GM12878 (cell line): ENCODE data around the gene PITPNC1. TPM values are rescaled to one million over a fixed set of nuclear protein-coding genes. Genes with fewer than 3 reads are reported as not detected.

Source experiments
- ATAC-seq: fragments of 200-7000 bp; cut with Tn5 transposase; 3 replicates; pipeline ENCODE4 v1.9.1; 2020; ENCODE audit warnings: mild to moderate bottlenecking, moderate library complexity
- BruUV-seq: library from RNA; stranded (reverse); fragments of 400-500 nt; replicated peaks from 2 replicates; lab custom pipeline; 2021; lab: Mats Ljungman, UMichigan
- CTCF ChIA-PET: fragments of 300-600 bp; sonication (Branson Sonifier 250); formaldehyde crosslinking; extraction: SDS; loops from one replicate; lab custom pipeline; 2021; ENCODE audit warnings: inconsistent platforms; lab: Yijun Ruan, JAX
- POLR2A ChIA-PET: fragments of 350-600 bp; formaldehyde crosslinking; extraction: SDS; loops from one replicate; lab custom pipeline; 2021; ENCODE audit warnings: inconsistent platforms; lab: Charles Lee
- RAD21 ChIA-PET: fragments of 300-600 bp; sonication (Branson Sonifier 250); formaldehyde crosslinking; loops from one replicate; lab custom pipeline; 2023; ENCODE audit warnings: antibody characterized with exemption; ENCODE audit not compliant: unreplicated experiment; lab: Charles Lee
- SMC1A ChIA-PET: fragments of 300-600 bp; sonication (Branson Sonifier 250); formaldehyde crosslinking; loops from one replicate; lab custom pipeline; 2023; ENCODE audit not compliant: unreplicated experiment, uncharacterized antibody; lab: Charles Lee
- DNase-seq: peaks from one replicate; pipeline ENCODE4 v3.0.0-alpha.2; 2011; ENCODE audit warnings: low read depth, low spot score
- FAIRE-seq: peaks from 3 replicates; lab custom pipeline; 2011; peaks lifted over from hg19 to GRCh38; lab: Jason Lieb, UNC
- H2AFZ ChIP-seq: 2 replicates; pipeline ENCODE4 v1.6.0; 2011; ENCODE audit warnings: low read depth, low read length, control low read depth; ENCODE audit not compliant: control insufficient read depth
- H3K27ac ChIP-seq: 2 replicates; pipeline ENCODE4 v1.5.1; 2011; ENCODE audit warnings: control low read depth; ENCODE audit not compliant: control insufficient read depth, insufficient read depth
- H3K27me3 ChIP-seq, 2 experiments: replicated peaks in 1 of 2; 2 replicates each; pipeline versions ENCODE4 v1.6.0 to v1.6.1; 2011; ENCODE audit warnings: low read length in 1 of 2; ENCODE audit not compliant: control insufficient read depth in 2 of 2, insufficient read depth in 2 of 2
- H3K36me3 ChIP-seq, 2 experiments: 2 replicates each; pipeline ENCODE4 v1.5.1; 2011; ENCODE audit warnings: low read length in 1 of 2; ENCODE audit not compliant: control insufficient read depth in 2 of 2, insufficient read depth in 2 of 2
- H3K4me1 ChIP-seq: 2 replicates; pipeline ENCODE4 v1.6.1; 2011; ENCODE audit warnings: mild to moderate bottlenecking, low read length, moderate library complexity, mixed read lengths; ENCODE audit not compliant: control insufficient read depth, insufficient read depth
- H3K4me2 ChIP-seq: 2 replicates; pipeline ENCODE4 v1.6.0; 2011; ENCODE audit warnings: control low read depth; ENCODE audit not compliant: control insufficient read depth, insufficient read depth
- H3K4me3 ChIP-seq: fragments of 200-600 bp; sonication (generic); 2 replicates; pipeline ENCODE4 v1.5.1; 2016
- H3K79me2 ChIP-seq: 2 replicates; pipeline ENCODE4 v1.6.0; 2011; ENCODE audit warnings: low read length; ENCODE audit not compliant: control insufficient read depth, insufficient read depth
- H3K9ac ChIP-seq: 2 replicates; pipeline ENCODE4 v1.8.0; 2011; ENCODE audit warnings: low read length, control low read depth, mixed read lengths; ENCODE audit not compliant: control insufficient read depth, insufficient read depth
- H3K9me3 ChIP-seq: replicated peaks from 3 replicates; pipeline ENCODE4 v1.5.1; 2011; ENCODE audit warnings: mild to moderate bottlenecking, low read length; ENCODE audit not compliant: control insufficient read depth, insufficient read depth
- H4K20me1 ChIP-seq: 2 replicates; pipeline ENCODE4 v1.6.0; 2011; ENCODE audit not compliant: control insufficient read depth, insufficient read depth
- CUX1 ChIP-seq: IDR thresholded peaks from 2 replicates; pipeline ENCODE4 v1.6.1; 2012; ENCODE audit warnings: improper control_type of control experiment, low read depth, low read length; ENCODE audit not compliant: insufficient replicate concordance
- EED ChIP-seq: sonication (generic); IDR thresholded peaks from 2 replicates; pipeline ENCODE4 v1.6.1; 2016; ENCODE audit warnings: antibody characterized with exemption, low read depth
- ESRRA ChIP-seq: IDR thresholded peaks from 2 replicates; pipeline ENCODE4 v1.6.1; 2012; ENCODE audit warnings: mild to moderate bottlenecking, low read length, improper control_type of control experiment
- HSF1 ChIP-seq: fragments of 150-350 bp; IDR thresholded peaks from 2 replicates; pipeline ENCODE4 v1.6.1; 2014; ENCODE audit warnings: mild to moderate bottlenecking, low read depth, low read length
- IKZF2 ChIP-seq, 2 experiments: fragments of 450-650 bp; IDR thresholded peaks; 2 replicates each; pipeline ENCODE4 v1.6.1; 2017; ENCODE audit warnings: mild to moderate bottlenecking in 2 of 2, moderate library complexity in 2 of 2
- LARP7 ChIP-seq: fragments of 450-650 bp; IDR thresholded peaks from 2 replicates; pipeline ENCODE4 v1.6.1; 2017; ENCODE audit warnings: mild to moderate bottlenecking
- MEF2A ChIP-seq: IDR thresholded peaks from 2 replicates; pipeline ENCODE4 v1.6.1; 2011; ENCODE audit warnings: low read depth, mild to moderate bottlenecking, low read length, moderate library complexity; ENCODE audit not compliant: insufficient read depth
- NFIC ChIP-seq: IDR thresholded peaks from 2 replicates; pipeline ENCODE4 v1.6.1; 2012; ENCODE audit warnings: low read depth, mild to moderate bottlenecking, inconsistent platforms, low read length, moderate library complexity
- NRF1 ChIP-seq: conservative IDR thresholded peaks from 2 replicates; pipeline ENCODE4 v1.6.1; 2011; ENCODE audit warnings: mild to moderate bottlenecking, low read depth, low read length, improper control_type of control experiment
- SMARCA5 ChIP-seq: fragments of 450-650 bp; IDR thresholded peaks from 2 replicates; pipeline ENCODE4 v1.6.1; 2017; ENCODE audit warnings: mild to moderate bottlenecking
- SUPT20H ChIP-seq: IDR thresholded peaks from 2 replicates; pipeline ENCODE4 v1.6.1; 2011; ENCODE audit warnings: low read depth, mild to moderate bottlenecking, low read length, moderate library complexity, borderline replicate concordance; ENCODE audit not compliant: control insufficient read depth
- YY1 ChIP-seq: IDR thresholded peaks from 2 replicates; pipeline ENCODE4 v1.6.1; 2011; ENCODE audit warnings: low read depth, mild to moderate bottlenecking, low read length
- WGBS: methylation state at CpG from one replicate; pipeline ENCODE4 v1.1.6; 2016; ENCODE audit warnings: low lambda C conversion rate; ENCODE audit not compliant: insufficient replicate concordance, insufficient coverage; ENCODE audit errors: missing lambda C conversion rate; 5-methylcytosine and 5-hydroxymethylcytosine counted together
- in situ Hi-C: fragments of 300-500 bp; cut with MboI; formaldehyde crosslinking; loops from 9 replicates; pipeline ENCODE4 v1.14.3; 2018; ENCODE audit warnings: mixed read lengths
- intact Hi-C: fragments of 100-400 bp; cut with micrococcal nuclease; formaldehyde crosslinking; loops from one replicate; pipeline ENCODE4 v1.14.2; 2022; ENCODE audit not compliant: unreplicated experiment
- polyA plus RNA-seq, 11 experiments: library from polyadenylated mRNA; depleted of rRNA in 4 of 11; unstranded in 6 of 11; stranded (reverse) in 5 of 11; fragments of >200 nt; fragmentation: Nextera tagmentation in 4 of 11; fragmentation: Illumina TruSeq in 1 of 11; extraction: Ambion mirVana in 4 of 11; extraction: Trizol in 1 of 11; gene quantifications; 1 replicate in 1 of 11; 2 replicates in 10 of 11; pipeline versions ENCODE4 v1.2.1 to v1.2.3, GENCODE V29; 2011 to 2016; ENCODE audit warnings: inconsistent platforms in 2 of 11, missing spikeins in 2 of 11, low read depth in 1 of 11
- total RNA-seq, 4 experiments: library from RNA; depleted of rRNA in 3 of 4; stranded (reverse); fragments of >200 nt in 3 of 4; fragmentation: Illumina TruSeq in 1 of 4; extraction: Trizol in 1 of 4; gene quantifications; 2 replicates each; pipeline versions ENCODE4 v1.2.1 to v1.2.3, GENCODE V29; 2013 to 2021
- TF ChIP-seq, protein P1 (sequence below): fragments of 450-650 bp; IDR thresholded peaks from 2 replicates; pipeline ENCODE4 v1.6.1; 2016; ENCODE audit warnings: mild to moderate bottlenecking

The PITPNC1 gene
- total and polyA plus RNA-seq, 10 of the 15 experiments (the other 5 are each of a cell fraction or from before 2014, with no cell fraction given): 12.2 to 62.4 (median 47.3) TPM

DNA sequence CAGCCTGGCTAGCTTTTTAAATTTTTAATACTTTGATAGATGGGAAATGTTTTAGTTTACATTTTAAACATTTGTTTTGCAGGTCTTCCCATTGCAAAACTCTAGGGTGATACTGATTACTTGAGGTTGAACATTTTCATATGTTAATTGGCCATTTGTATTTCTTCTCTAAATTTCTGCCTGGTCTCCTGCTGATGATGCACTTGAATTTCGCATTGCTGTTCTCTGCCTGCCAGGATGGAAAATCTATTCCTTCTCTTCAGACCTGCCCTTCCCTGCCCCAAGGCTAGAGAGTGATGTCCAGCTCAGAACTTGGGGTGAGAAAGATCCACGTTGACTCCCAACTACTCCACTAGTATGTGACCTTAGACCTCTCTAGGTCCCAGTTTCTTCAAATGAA, 134.7 kb downstream of the PITPNC1 start (continued):
- TF ChIP-seq HSF1 (no peak), LARP7 (no peak)
- TF ChIP-seq, protein P1, sequence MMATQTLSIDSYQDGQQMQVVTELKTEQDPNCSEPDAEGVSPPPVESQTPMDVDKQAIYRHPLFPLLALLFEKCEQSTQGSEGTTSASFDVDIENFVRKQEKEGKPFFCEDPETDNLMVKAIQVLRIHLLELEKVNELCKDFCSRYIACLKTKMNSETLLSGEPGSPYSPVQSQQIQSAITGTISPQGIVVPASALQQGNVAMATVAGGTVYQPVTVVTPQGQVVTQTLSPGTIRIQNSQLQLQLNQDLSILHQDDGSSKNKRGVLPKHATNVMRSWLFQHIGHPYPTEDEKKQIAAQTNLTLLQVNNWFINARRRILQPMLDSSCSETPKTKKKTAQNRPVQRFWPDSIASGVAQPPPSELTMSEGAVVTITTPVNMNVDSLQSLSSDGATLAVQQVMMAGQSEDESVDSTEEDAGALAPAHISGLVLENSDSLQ: no peak
- TF ChIP-seq, all 136 proteins: peak for 0

- intact Hi-C loops: no loop called here
- H3K4me2 ChIP-seq: peak overlapping the region; percentile 0
- ATAC-seq: peak; percentile 80
- TF ChIP-seq SMARCA5: no peak
- no peak for TF ChIP-seq CUX1
- TF ChIP-seq SUPT20H: no peak
- no peak for TF ChIP-seq ESRRA
- TF ChIP-seq, protein P1: peak; percentile 48; the same call in 1 of the 2 replicates
- no peak for TF ChIP-seq MEF2A
- TF ChIP-seq IKZF2 (IDR thresholded peaks at IDR 0.05): peak; percentile 47 to 71; a peak in 3 of 4 replicates
- peak; percentile 75 for TF ChIP-seq EED
- TF ChIP-seq NFIC: no peak
- TF ChIP-seq NRF1: no peak
- no peak for TF ChIP-seq YY1
Measured at GRCh38 chr17:67514998-67515397, 137.9 kb downstream of the PITPNC1 start.

More at GRCh38 chr17:67514998-67515397, 137.9 kb downstream of the PITPNC1 start:
- Histone ChIP-seq H2AFZ (no peak overlapping the region; the same call in 1 of the 2 replicates), H3K27ac (peak overlapping the region; percentile 22), H3K4me1 (peaks cover 52% of the 10 kb centered on the region), H3K9ac (0 out of 2 replicates have a peak overlapping the region, but pooled peaks have one; percentile 7), H3K4me3 (no peak overlapping the region), H4K20me1 (no peaks in the 10 kb centered on the region), H3K36me3 (peaks cover 0 to 1% of the 10 kb centered on the region in 2 experiments; a peak in 1 of 4 replicates), H3K79me2 (peaks cover 27% of the 10 kb centered on the region), H3K27me3 (no peaks in the 10 kb centered on the region), H3K9me3 (no peaks in the 10 kb centered on the region; the same call in 1 of the 3 replicates)
- BruUV-seq: no TSS peak
- SMC1A ChIA-PET: interaction anchor here (1.9 kb wide), 1 partner anchor 13 kb away, joined by 4 read pairs; no protein-coding TSS in a partner anchor
- FAIRE-seq (no peak), DNase-seq (no peak)
- POLR2A ChIA-PET: interaction anchor here (0.5 to 1.6 kb wide), 3 partner anchors 54 to 134 kb away, joined by 3 to 4 read pairs (median 3); no protein-coding TSS in a partner anchor
- 3% methylated on average over 4 of the region's 4 CpGs for WGBS
- CTCF ChIA-PET: interaction anchor here (1.4 to 1.6 kb wide), 2 partner anchors 114 to 136 kb away, joined by 3 to 4 read pairs; no protein-coding TSS in a partner anchor
- RAD21 ChIA-PET: interaction anchor here (0.6 to 1.0 kb wide), 2 partner anchors 32 to 59 kb away, joined by 3 to 6 read pairs; no protein-coding TSS in a partner anchor
- in situ Hi-C loops: no loop called here
